Heart left ventricle (tissue), 16 donors: ENCODE data around the gene MSH3. TPM values are rescaled to one million over a fixed set of nuclear protein-coding genes. Genes with fewer than 3 reads are reported as not detected.

ENCODE experiments used
- ATAC-seq, 4 donors: fragments of 200-7000 bp; cut with Tn5 transposase; one replicate each; pipeline ENCODE4 v1.9.1; 2020 to 2022; ENCODE audit warnings: moderate library complexity in 4 of 4, mild to moderate bottlenecking in 3 of 4, moderate number of reproducible peaks in 1 of 4
- DNase-seq, 5 donors: peaks; one replicate each; pipeline ENCODE4 v3.0.0-alpha.2; 2020
- H3K27ac ChIP-seq, 12 donors: fragments of 200-600 bp; sonication (generic) in 4 of 12; one replicate each; pipeline versions ENCODE4 v1.5.0 to v1.8.0; 2016 to 2022; ENCODE audit warnings: mild to moderate bottlenecking in 2 of 12
- H3K27me3 ChIP-seq, 9 donors: fragments of 200-600 bp; sonication (generic) in 2 of 9; one replicate each; pipeline versions ENCODE4 v1.5.1 to v1.8.0; 2016 to 2022; ENCODE audit warnings: mild to moderate bottlenecking in 3 of 9
- H3K36me3 ChIP-seq, 9 donors: fragments of 200-600 bp; sonication (generic) in 2 of 9; one replicate each; pipeline versions ENCODE4 v1.5.0 to v1.8.0; 2018 to 2022; ENCODE audit warnings: mild to moderate bottlenecking in 2 of 9
- H3K4me1 ChIP-seq, 12 donors: fragments of 200-600 bp; sonication (generic) in 4 of 12; one replicate each; pipeline versions ENCODE4 v1.5.0 to v1.8.0; 2016 to 2022; ENCODE audit warnings: mild to moderate bottlenecking in 3 of 12
- H3K4me3 ChIP-seq, 12 donors: fragments of 200-600 bp; sonication (generic) in 4 of 12; one replicate each; pipeline versions ENCODE4 v1.5.0 to v1.8.0; 2017 to 2022; ENCODE audit warnings: mild to moderate bottlenecking in 9 of 12, moderate library complexity in 4 of 12
- H3K9me3 ChIP-seq, 12 donors: fragments of 200-600 bp; sonication (generic) in 4 of 12; one replicate each; pipeline versions ENCODE4 v1.5.0 to v1.8.0; 2016 to 2022; ENCODE audit warnings: mild to moderate bottlenecking in 1 of 12
- CTCF ChIP-seq, 12 donors: fragments of 200-600 bp; sonication (generic) in 4 of 12; IDR thresholded peaks; one replicate each; pipeline versions ENCODE4 v1.5.0 to v1.8.0; 2018 to 2022; ENCODE audit warnings: antibody characterized with exemption in 12 of 12, mild to moderate bottlenecking in 5 of 12
- POLR2A ChIP-seq, 2 donors: fragments of 450-650 bp; IDR thresholded peaks; one replicate each; pipeline ENCODE4 v1.6.1; 2017; ENCODE audit warnings: antibody characterized with exemption in 2 of 2, mild to moderate bottlenecking in 2 of 2, moderate library complexity in 2 of 2
- WGBS, 4 donors: extraction: QIAGEN DNeasy Blood & Tissue Kit in 2 of 4; methylation state at CpG; one replicate each; pipeline versions ENCODE4 v1.1.5 to v1.1.7; 2013 to 2018; 5-methylcytosine and 5-hydroxymethylcytosine counted together
- intact Hi-C, 10 donors: fragments of 100-400 bp; cut with DNase I; formaldehyde crosslinking; loops; one replicate each; pipeline versions ENCODE4 v1.11.1 to v1.14.2; 2022
- polyA plus RNA-seq, 2 donors: library from polyadenylated mRNA; stranded (reverse); fragments of 200-250 nt; gene quantifications; one replicate each; pipeline ENCODE4 v1.2.3, GENCODE V29; 2013
- total RNA-seq, 9 donors: library from RNA; depleted of rRNA in 2 of 9; stranded (reverse); fragments of >200 nt in 2 of 9; fragmentation: NEBNext Ultra II Directional in 3 of 9; extraction: Animal tissue kit (Norgen Biotek cat#: 25700) in 3 of 9; gene quantifications; one replicate each; pipeline versions ENCODE4 v1.1.0 to v1.2.4, GENCODE V29; 2016 to 2023
- donor health status: ischemic (EF 13 %, LVEDD 7.1; RV severe dilation, severe dysfunction).
- donor health status: healthy with polysubstance abuse.
- donor health status: DM: no; HTN: yes; CAD: no.
- donor health status: DM: no; HTN: no; CAD: no.
- donor health status: ischemic (EF 25% LVEDD 6.9; RV normal size, moderate dysfunction).
- donor health status: ischemic (EF 25% LVEDD 5.7; RV mildly dilated, moderate dysfunction).
- donor health status: healthy.
- donor health status: DM: yes; HTN: yes; CAD: no.
- donor health status: ischemic (EF 35%, LVEDD 5.7; RV mildly dilated, moderate dysfunction).
- donor health status: nonischemic (EF 11% LVEDD 7.7; RV severe dilation, severe dysfunction).
- donor health status: DM: yes; HTN: yes; CAD: no.
- donor health status: PGD.
- donor health status: ischemic (EF 29% LVEDD 5.4; RV normal size, mild dysfunction).
- donor health status: nonischemic (EF 23%, LVEDD 6.1; RV moderate dilation, normal function).

The MSH3 gene
- total and polyA plus RNA-seq, 11 donors: 2.9 to 15.8 (median 8.4) TPM

GRCh38 chr5:80753712-80754111, 99.3 kb downstream of the MSH3 start:
- Histone ChIP-seq H3K27ac (no peak overlapping the region), H3K4me1 (peaks cover 0 to 28% (median 0%) of the 10 kb centered on the region in 12 donors), H3K9me3 (no peaks in the 10 kb centered on the region), H3K27me3 (no peaks in the 10 kb centered on the region), H3K36me3 (peaks cover 0 to 16% (median 3%) of the 10 kb centered on the region in 9 donors), H3K4me3 (no peak overlapping the region)
- ATAC-seq (no peak), DNase-seq (no peak)
- intact Hi-C loops: no loop called here
- TF ChIP-seq CTCF (IDR thresholded peaks at IDR 0.05) (no peak), POLR2A (IDR thresholded peaks at IDR 0.05) (no peak)
- WGBS, 4 donors: 72 to 89% (median 76%) methylated on average over 4 of the region's 4 CpGs

DNA sequence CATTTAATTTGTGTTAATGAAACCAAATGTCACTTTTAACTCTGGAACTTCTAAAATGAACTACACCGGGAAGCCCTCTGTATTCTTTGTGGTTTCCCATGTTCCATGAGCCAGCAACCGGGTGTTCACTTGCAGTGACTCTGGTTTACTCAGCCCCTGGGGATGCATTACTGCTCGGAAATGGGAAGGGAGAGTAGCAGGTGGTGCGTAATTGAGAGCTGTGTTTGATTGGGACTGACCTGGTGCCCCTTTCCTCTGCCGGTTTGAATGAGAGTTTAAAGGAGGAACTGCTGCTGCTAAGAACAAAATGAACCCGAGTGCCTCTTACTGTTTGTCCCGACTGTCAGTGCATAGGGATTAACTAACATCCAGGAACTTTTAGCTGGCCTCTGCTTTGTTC, 100.4 kb downstream of the MSH3 start:
- peak in 2 of 5 donors; percentile 22 to 26 for DNase-seq
- Histone ChIP-seq H3K4me3 (peak overlapping the region in 1 of 12 donors; percentile 13), H3K36me3 (peaks cover 0 to 16% (median 3%) of the 10 kb centered on the region in 9 donors), H3K4me1 (peaks cover 0 to 28% (median 0%) of the 10 kb centered on the region in 12 donors), H3K27me3 (no peaks in the 10 kb centered on the region), H3K9me3 (no peaks in the 10 kb centered on the region), H3K27ac (peak overlapping the region in 1 of 12 donors; percentile 66)
- TF ChIP-seq CTCF (IDR thresholded peaks at IDR 0.05): no peak
- TF ChIP-seq POLR2A (IDR thresholded peaks at IDR 0.05): no peak
- 46 to 62% (median 53%) methylated on average over 7 of the region's 7 CpGs for WGBS, 4 donors
- ATAC-seq: peak in 3 of 4 donors; percentile 54 to 82 (median 65)
- intact Hi-C loops: no loop called here

GRCh38 chr5:80755626-80756025, 101.2 kb downstream of the MSH3 start:
- no peaks in the 10 kb centered on the region for H3K9me3 ChIP-seq
- intact Hi-C loops: no loop called here
- H3K4me1 ChIP-seq: peaks cover 0 to 28% (median 0%) of the 10 kb centered on the region in 12 donors
- H3K36me3 ChIP-seq: peaks cover 0 to 16% (median 3%) of the 10 kb centered on the region in 9 donors
- H3K4me3 ChIP-seq: peak overlapping the region in 1 of 12 donors; percentile 13
- no peaks in the 10 kb centered on the region for H3K27me3 ChIP-seq
- H3K27ac ChIP-seq: peak overlapping the region in 1 of 12 donors; percentile 66
- no peak for TF ChIP-seq POLR2A (IDR thresholded peaks at IDR 0.05)
- TF ChIP-seq CTCF (IDR thresholded peaks at IDR 0.05): no peak
- DNase-seq (no peak), ATAC-seq (no peak)
- WGBS, 4 donors: 72 to 84% (median 73%) methylated on average over 3 of the region's 3 CpGs

GRCh38 chr5:80756292-80756691, 101.8 kb downstream of the MSH3 start:
- no peak for DNase-seq
- ATAC-seq: no peak
- intact Hi-C loops: no loop called here
- Histone ChIP-seq H3K27me3 (no peaks in the 10 kb centered on the region), H3K9me3 (no peaks in the 10 kb centered on the region), H3K36me3 (peaks cover 0 to 16% (median 3%) of the 10 kb centered on the region in 9 donors), H3K4me1 (peaks cover 0 to 28% (median 0%) of the 10 kb centered on the region in 12 donors), H3K4me3 (no peak overlapping the region), H3K27ac (peak overlapping the region in 1 of 12 donors; percentile 66)
- 74 to 83% (median 79%) methylated on average over 1 of the region's 1 CpG for WGBS, 4 donors
- TF ChIP-seq POLR2A (IDR thresholded peaks at IDR 0.05) (no peak), CTCF (IDR thresholded peaks at IDR 0.05) (no peak)
